HG03565 (cell line): ENCODE measurements around the gene INPP4A.
A peak's percentile ranks its signal among the peaks of the same experiment; 100 is the strongest.
"Not testable (repeated sequence)": the region's sequence is repeated elsewhere in the genome, so short reads cannot be mapped to it uniquely, and the experiment has no call there.

Experiments
- ATAC-seq: cut with Tn5 transposase; IDR thresholded peaks from one replicate; pipeline ENCODE4 v1.9.1; 2021; ENCODE audit warnings: mild to moderate bottlenecking, moderate library complexity; ENCODE audit not compliant: unreplicated experiment

The INPP4A gene

GRCh38 chr2:98444436-98445176, at the start of gene INPP4A:
Gene INPP4A, plus strand, starts transcription at chr2:98444858. Its CDS starts 75,191 bp downstream, at chr2:98520049.
- peak; percentile 63 for ATAC-seq

GRCh38 chr2:98395977-98396376, 48.7 kb upstream of the INPP4A start:
- ATAC-seq: no peak

GRCh38 chr2:98396745-98397355, 47.8 kb upstream of the INPP4A start:
- ATAC-seq: no peak

- ATAC-seq: no peak
Observed at GRCh38 chr2:98399140-98399539, 45.5 kb upstream of the INPP4A start.

- no peak for ATAC-seq
Observed at GRCh38 chr2:98403878-98404277, 40.8 kb upstream of the INPP4A start.

GRCh38 chr2:98404556-98405250, 40.0 kb upstream of the INPP4A start:
- ATAC-seq: no peak

- ATAC-seq: no peak
Observed at GRCh38 chr2:98405301-98405700, 39.4 kb upstream of the INPP4A start.

GRCh38 chr2:98408155-98408554, 36.5 kb upstream of the INPP4A start:
- ATAC-seq: no peak

- ATAC-seq: peak; percentile 54
Observed at GRCh38 chr2:98412751-98413458, 31.8 kb upstream of the INPP4A start.

GRCh38 chr2:98414246-98414645, 30.4 kb upstream of the INPP4A start:
- not testable (repeated sequence) for ATAC-seq

GRCh38 chr2:98415719-98416248, 28.9 kb upstream of the INPP4A start:
- ATAC-seq: not testable (repeated sequence)

GRCh38 chr2:98416383-98417159, 28.1 kb upstream of the INPP4A start:
- ATAC-seq: no peak

- ATAC-seq: no peak
Observed at GRCh38 chr2:98419544-98419943, 25.1 kb upstream of the INPP4A start.

- ATAC-seq: no peak
Observed at GRCh38 chr2:98419977-98420725, 24.5 kb upstream of the INPP4A start.

- ATAC-seq: no peak
Observed at GRCh38 chr2:98422449-98422848, 22.2 kb upstream of the INPP4A start.

- ATAC-seq: no peak
Observed at GRCh38 chr2:98426771-98427170, 17.9 kb upstream of the INPP4A start.

GRCh38 chr2:98432145-98432544, 12.5 kb upstream of the INPP4A start:
- no peak for ATAC-seq

- ATAC-seq: no peak
Observed at GRCh38 chr2:98433363-98433964, 11.2 kb upstream of the INPP4A start.

GRCh38 chr2:98434492-98434891, 10.2 kb upstream of the INPP4A start:
- no peak for ATAC-seq
